GM12878 (cell line): ENCODE data around the gene EMP2.

Source experiments
- CBFB ChIP-seq: IDR thresholded peaks from 2 replicates; pipeline ENCODE4 v1.6.1; 2016; ENCODE audit warnings: antibody characterized with exemption, low read depth
- CTCF ChIP-seq, 3 experiments: IDR thresholded peaks in 2 of 3; conservative IDR thresholded peaks in 1 of 3; 2 replicates each; pipeline ENCODE4 v1.5.1; 2011; ENCODE audit warnings: low read depth in 3 of 3, low read length in 3 of 3, mild to moderate bottlenecking in 3 of 3, control low read depth in 2 of 3, moderate library complexity in 2 of 3, inconsistent platforms in 1 of 3, mixed read lengths in 1 of 3; ENCODE audit not compliant: control insufficient read depth in 2 of 3, insufficient read depth in 1 of 3; ENCODE audit errors: extremely low read depth in 1 of 3
- EZH2 ChIP-seq: IDR thresholded peaks from 2 replicates; pipeline ENCODE4 v1.6.1; 2012; ENCODE audit warnings: low read depth, mild to moderate bottlenecking, control low read depth, inconsistent platforms, low read length, borderline replicate concordance; ENCODE audit not compliant: control insufficient read depth
- POLR2A ChIP-seq: IDR thresholded peaks from 2 replicates; pipeline ENCODE4 v1.6.1; 2011; ENCODE audit warnings: low read depth, mild to moderate bottlenecking, low read length
- POLR2AphosphoS2 ChIP-seq: IDR thresholded peaks from 2 replicates; pipeline ENCODE4 v1.6.1; 2011; ENCODE audit warnings: low read depth, mild to moderate bottlenecking, low read length, improper control_type of control experiment, moderate library complexity
- RAD21 ChIP-seq: IDR thresholded peaks from 2 replicates; pipeline ENCODE4 v1.6.1; 2011; ENCODE audit warnings: mild to moderate bottlenecking, low read depth, low read length, moderate library complexity; ENCODE audit not compliant: insufficient read depth
- RFX5 ChIP-seq: IDR thresholded peaks from 2 replicates; pipeline ENCODE4 v1.6.1; 2011; ENCODE audit warnings: low read depth, low read length, improper control_type of control experiment
- YY1 ChIP-seq: IDR thresholded peaks from 2 replicates; pipeline ENCODE4 v1.6.1; 2011; ENCODE audit warnings: low read depth, mild to moderate bottlenecking, low read length

GRCh38 chr16:10530685-10531084, 49.7 kb downstream of the EMP2 start:
- TF ChIP-seq CBFB (no peak), EZH2 (no peak), YY1 (no peak), POLR2A (no peak), POLR2AphosphoS2 (no peak), CTCF (IDR thresholded peaks at IDR 0.05 in 2 of 3, conservative IDR thresholded peaks at IDR 0.05 in 1 of 3; ENCODE audit: control insufficient read depth in 2 of 3, extremely low read depth in 1 of 3, insufficient read depth in 1 of 3, low read depth in 3 of 3, low read length in 3 of 3) (no peak), RAD21 (no peak), RFX5 (no peak)
